Activated CD4-positive, alpha-beta T cell treated with anti-CD3 and anti-CD28 coated beads, Interleukin-2, amount 50 U/mL, for 24 hours (primary cell): Measurements from ENCODE around the gene SLC6A20.

ENCODE experiments used
- DNase-seq, 2 donors: peaks; one replicate each; pipeline ENCODE4 v3.0.0-alpha.2; 2020; ENCODE audit warnings: low read depth in 1 of 2, low spot score in 1 of 2

SLC6A20 gene

GRCh38 chr3:45730409-45731154, 65.8 kb downstream of the SLC6A20 start:
- DNase-seq, result no peak

DNA sequence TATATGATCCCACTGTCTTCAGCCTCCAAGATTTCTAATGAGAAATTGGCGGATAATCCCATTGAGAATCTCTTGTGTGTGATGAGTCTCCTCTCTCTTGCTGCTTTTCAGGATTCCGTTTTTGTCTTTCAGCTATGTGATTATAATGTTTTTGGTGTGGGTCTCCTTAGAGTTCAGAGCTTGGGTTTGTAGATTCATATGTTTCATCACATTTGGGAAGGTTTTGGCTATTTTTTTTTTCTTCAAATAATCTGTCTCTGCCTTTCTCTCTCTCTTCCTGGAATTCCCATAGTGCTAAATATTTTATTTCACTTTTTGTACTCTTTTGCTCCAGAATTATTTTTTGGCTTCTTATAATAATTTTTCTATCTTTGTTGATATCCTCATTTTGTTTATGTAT, 66.7 kb downstream of the SLC6A20 start:
- DNase-seq, result no peak

DNA sequence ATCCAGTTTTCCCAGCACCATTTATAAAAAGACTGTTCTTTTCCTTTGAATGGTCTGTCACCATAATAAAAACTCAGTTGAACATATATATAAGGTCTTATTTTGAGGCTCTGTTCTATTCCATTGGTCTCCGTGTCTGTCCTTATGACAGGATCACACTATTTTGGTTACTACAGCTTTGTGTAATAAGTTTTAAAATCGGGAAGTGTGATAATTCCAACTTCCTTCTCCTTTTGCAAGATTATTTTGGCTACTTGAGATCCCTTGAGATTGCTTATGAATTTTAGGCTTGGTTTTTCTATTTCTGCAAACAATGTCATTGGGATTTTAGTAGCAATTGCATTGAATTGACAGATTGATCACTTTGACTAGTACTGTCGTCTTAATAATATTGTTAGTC, 71.4 kb downstream of the SLC6A20 start:
- DNase-seq, result no peak

- no peak for DNase-seq
These were observed 76.5 kb downstream of the SLC6A20 start for GRCh38 chr3:45719655-45720487.

DNA sequence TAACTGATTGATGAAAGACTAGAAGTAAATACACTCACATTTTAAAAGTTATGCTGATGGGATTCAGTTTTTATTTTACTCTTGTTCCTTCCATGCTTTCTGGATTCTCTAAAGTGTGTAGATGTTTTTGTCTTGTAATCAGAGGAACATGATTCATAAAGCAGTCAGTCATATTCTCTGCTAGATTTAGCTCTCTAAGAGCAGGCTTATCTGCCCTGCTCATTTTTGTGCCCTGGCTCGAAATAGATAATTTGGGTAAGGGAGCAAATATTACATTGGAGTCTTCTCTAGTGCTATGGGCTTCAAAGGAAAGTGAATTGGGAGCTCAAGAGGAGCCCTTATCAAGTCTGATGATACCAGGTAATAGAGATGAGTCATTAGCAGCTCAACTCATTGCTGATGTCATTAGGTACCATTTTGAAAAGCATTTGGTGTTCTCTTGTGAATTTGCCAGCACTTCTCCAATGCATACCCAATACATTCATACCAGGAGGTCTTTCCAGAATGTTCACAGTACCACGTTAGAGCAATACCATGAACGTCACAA, 79.5 kb downstream of the SLC6A20 start:
- DNase-seq, result no peak

DNA sequence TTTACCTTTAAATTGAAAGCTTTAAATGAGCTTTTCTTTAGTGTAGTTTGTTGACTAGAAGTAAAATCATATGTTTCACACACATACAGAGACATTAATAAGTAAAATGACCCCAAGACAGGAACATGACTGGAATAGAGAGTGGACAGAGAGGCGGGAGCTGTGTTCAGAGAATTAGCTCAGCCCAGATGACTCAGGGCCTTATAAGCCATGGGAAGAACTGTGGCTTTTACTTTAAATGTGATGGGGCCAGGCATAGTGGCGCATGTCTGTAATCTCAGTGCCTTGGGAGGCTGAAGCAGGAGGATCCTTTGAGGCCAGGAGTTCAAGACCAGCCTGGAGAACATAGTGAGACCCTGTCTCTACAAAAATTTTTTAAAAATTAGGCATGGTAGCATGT, 80.4 kb downstream of the SLC6A20 start:
- DNase-seq, result no peak

GRCh38 chr3:45712434-45713110, 83.8 kb downstream of the SLC6A20 start:
- DNase-seq, result no peak

DNA sequence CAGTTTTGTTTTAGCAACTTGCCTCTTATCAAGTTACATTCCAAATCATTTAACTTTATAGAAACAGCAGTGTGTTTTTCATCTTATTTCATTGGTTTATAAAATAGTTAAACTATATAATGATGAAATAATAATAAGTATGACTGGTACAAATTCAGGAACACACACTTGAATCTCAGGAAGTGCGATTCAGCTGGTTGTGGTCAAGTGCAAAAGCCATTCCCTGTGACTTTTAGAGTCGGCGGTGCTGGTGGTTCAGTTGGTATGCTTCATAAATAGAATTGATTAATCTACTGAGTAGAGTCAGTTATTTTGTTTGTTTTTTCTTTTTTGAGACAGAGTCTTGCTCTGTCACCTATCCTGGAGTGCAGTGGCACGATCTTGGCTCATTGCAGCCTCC, 84.4 kb downstream of the SLC6A20 start:
- no peak for DNase-seq

DNA sequence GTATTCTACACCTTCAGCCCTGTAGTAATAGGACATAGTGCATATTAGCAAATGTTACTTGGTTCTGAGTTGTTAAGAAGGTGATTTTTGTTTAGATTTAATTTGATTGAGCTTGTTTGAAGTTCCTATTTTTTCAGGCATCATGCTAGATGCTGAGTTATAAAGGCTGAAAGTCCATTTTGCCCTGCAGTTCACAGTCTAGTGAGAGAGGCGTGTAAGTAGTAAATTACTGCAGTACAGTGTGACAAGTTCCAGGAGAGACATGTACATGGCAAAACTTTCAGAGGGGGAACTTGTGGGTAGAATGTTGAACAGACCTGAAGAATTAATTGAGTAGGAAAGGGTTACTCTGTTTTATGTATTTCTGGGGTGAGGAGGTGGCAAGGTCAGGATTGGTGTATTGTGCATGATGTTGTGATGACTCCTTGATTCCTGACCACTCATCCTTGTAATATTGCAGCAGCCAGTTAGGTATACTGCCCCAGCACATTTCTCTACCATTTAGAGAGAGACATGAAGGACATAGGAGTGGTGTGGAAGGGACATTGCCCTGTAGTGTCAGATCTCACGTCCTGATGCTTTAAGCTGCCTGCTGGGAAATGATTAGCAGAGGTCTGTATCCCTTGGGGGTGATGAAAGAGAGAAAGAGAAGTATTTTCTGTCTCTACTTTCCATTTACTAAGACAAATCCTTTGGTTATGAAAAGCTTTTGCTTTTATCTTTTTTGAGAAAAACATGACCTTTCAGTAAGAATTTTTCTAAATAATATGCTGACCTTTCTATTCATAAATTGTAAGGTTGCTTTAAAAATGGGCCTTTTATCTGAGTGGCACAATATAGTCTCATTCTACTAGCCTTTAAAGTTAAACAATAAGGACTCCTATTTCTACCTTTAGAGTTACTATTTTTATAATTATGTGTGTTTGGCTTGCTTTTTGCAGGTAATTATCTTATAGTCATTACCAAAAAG, 90.2 kb downstream of the SLC6A20 start:
- DNase-seq, result no peak
